Dermis microvascular lymphatic vessel endothelial cell (primary cell): Measurements from ENCODE around the gene SCGB3A2. TPM values are rescaled to one million over a fixed set of nuclear protein-coding genes. Genes with fewer than 3 reads are reported as not detected.
"Not testable (repeated sequence)": the region's sequence is repeated elsewhere in the genome, so short reads cannot be mapped to it uniquely, and the experiment has no call there.

ENCODE experiments used
- DNase-seq, 2 donors: peaks; one replicate each; pipeline versions ENCODE4 v3.0.0 to v3.0.0-alpha.2; 2010; ENCODE audit warnings: low read depth in 2 of 2
- total RNA-seq: library from RNA; depleted of rRNA; stranded (reverse); fragments of >200 nt; gene quantifications from 2 replicates; pipeline ENCODE4 v1.2.1, GENCODE V29; 2014

SCGB3A2 gene
- total RNA-seq, 1 donor from 2014 or later, result not detected

DNA sequence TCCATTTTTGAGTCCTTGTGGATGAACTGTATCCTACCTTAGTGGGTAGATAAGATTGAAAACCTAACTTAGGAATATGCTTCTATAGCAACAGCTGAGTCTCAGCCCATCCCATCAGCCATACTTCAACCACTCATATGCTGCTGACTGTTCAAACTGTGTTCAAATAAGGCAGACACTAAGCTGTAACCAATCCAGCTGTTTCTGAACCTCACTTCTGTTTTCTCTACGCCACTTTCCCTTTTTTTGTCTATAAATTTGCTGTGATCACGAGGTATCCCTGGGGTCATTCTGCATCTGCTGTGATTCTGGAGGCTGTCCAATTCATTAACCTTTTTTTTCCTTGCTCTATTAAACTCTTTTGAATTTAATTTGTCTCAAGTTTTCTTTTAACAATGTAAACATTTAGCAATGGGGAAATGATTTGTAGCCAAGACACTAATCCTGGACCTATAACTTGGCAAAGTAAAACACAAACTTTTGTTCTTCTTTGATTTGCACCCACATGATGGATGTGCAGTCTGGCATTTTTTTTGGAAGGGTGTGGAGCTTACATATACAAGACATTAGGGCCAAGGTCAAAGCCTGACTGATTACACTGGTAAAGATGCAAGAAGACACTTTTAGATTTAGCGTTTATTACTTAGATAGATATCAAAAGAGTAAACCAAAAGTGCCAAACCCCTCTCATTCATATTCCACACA lies 14.9 kb upstream of the SCGB3A2 start:
- DNase-seq, result peak in 1 of 2 donors; percentile 28

DNA sequence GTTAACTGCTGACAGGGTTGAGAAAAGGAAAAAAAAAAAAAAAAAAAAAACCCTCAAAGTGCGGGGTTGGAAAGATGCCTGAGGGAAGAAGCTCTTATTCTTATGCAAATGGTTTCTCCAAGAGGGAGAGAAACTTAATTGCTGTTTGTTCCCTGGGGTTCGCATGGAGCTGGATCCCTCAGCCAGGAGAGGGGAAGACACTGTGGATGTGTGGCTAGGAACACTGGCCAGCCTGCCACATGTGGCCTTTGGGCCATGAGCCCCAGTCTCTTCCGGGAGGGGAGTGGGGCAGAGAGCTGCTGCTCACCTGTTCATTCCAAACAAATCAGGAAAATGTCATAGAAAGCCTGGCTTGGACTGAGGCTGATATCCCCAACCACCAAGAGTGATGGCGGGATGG lies 9.4 kb upstream of the SCGB3A2 start:
- no peak for DNase-seq

- not testable (repeated sequence) for DNase-seq
Observed at GRCh38 chr5:147869892-147870291, 8.6 kb upstream of the SCGB3A2 start.

GRCh38 chr5:147871980-147872549 lies 6.4 kb upstream of the SCGB3A2 start:
- DNase-seq, result not testable (repeated sequence)

DNA sequence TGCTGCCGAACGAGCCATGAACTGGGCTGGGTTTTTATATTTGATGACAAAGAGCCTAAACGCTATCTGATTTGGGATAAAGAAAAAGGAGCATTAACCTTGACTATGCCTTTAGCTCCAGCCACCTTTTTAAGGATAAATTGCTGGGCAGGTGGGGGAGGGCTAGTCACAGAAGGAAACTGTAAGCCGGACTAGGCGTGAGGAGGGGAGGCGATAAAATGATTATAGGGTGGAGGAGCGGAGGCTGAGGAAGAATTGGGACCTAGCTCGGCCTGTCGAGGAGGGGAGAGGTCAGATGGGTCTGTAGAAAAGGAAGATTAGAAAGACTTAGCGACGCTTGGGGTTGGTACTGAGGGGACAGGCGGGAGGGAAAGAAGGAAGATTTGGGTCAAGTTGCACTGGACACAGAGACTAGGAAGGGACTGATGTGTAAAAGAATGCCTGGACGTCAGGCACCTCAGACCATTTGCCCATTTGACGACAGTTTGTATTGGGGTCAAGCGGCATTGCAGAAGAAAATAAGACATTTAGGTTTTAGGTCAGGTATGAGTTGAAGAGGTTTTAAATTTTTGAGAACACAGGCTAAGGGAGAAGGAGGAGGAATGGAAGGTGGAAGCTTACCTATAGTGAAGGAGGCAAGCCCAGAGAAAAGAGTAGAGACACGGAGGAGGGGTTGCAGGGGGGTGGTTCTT lies 5.6 kb upstream of the SCGB3A2 start:
- DNase-seq, result not testable (repeated sequence)

DNA sequence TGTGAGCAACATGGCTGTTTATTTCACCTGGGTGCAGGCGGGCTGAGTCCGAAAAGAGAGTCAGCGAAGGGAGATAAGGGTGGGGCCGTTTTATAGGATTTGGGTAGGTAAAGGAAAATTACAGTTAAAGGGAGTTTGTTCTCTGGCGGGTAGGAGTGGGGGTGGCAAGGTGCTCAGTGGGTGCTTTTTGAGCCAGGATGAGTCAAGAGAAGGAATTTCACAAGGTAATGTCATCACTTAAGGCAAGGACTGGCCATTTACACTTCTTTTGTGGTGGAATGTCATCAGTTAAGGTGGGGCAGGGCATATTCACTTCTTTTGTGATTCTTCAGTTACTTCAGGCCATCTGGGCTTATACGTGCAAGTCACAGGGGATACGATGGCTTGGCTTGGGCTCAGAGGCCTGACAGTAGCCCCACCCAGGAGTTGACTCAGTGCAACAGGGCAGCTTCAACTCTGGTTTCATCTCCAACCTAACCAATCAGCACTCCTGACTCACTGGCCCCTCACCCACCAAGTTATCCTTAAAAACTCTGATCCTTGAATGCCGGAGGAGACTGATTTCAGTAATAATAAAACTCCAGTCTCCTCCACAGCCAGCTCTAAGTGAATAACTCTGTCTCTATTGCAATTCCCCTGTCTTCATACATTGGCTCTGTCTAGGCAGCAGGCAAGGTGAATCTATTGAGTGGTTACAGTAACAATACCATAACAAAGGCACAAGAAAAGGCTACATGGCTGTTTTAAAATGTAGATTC lies 4.2 kb upstream of the SCGB3A2 start:
- DNase-seq, result not testable (repeated sequence)

- DNase-seq, result no peak
Observed at GRCh38 chr5:147874910-147875367, 3.6 kb upstream of the SCGB3A2 start.

GRCh38 chr5:147876141-147876540 lies 2.4 kb upstream of the SCGB3A2 start:
- no peak for DNase-seq

DNA sequence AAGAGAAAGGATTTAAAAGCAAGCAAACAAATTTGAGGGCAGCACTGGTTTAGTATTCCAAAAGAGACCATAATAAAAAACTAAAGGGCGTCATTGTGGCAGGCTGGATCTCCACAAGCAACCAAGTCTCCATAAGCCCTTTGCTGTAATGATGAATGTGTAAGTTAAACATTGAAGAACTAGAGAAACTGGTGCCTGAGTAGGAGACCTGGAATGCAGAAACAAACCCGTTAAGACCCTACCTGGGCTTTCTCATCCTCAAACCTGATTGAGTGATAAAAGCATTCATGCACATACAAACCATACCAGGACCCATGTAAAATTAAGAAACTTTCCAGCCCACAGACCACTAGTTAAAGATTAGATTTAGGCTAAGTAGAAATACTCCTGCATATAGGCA lies 1.9 kb upstream of the SCGB3A2 start:
- DNase-seq, result no peak

DNA sequence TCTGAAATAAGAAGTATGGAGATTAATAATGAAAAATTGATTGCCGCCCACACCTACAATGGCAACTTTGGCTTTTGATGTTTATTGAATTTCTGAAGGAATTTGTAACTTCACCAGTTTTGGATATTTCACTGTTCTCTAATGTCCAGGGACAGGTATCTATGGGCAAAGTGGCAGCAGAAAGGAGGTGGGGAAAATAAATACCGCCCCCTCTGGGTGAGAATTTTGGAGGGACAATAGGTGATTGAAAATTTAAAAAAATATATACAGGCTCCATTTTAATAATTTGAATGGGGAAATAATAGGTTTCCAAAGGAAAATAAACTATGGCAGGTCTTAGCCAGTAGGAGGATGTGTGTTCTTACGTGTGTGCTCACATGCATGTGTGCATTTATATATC lies 1.3 kb downstream of the SCGB3A2 start:
- DNase-seq, result no peak

DNA sequence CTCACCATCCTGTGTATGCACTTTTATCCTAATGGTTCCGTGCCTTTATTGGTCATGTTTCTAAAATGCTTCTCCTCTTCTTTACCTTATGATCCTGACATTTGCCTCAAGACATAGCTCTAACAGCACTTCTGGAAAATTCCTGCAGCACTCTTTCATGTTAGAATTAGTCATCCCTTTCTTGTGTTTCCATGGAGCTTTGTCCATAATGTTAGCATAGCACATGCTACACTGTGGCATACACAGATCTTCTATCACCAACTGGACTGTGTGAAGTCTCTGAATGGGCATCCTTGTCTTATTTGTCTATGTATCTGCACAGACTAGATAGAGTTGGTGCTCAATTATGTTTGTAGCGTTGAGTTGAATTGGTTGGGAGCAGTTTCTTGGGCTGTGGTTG lies 2.0 kb downstream of the SCGB3A2 start:
- no peak for DNase-seq

- DNase-seq, result no peak
Observed at GRCh38 chr5:147882586-147883313, 4.2 kb downstream of the SCGB3A2 start.

DNA sequence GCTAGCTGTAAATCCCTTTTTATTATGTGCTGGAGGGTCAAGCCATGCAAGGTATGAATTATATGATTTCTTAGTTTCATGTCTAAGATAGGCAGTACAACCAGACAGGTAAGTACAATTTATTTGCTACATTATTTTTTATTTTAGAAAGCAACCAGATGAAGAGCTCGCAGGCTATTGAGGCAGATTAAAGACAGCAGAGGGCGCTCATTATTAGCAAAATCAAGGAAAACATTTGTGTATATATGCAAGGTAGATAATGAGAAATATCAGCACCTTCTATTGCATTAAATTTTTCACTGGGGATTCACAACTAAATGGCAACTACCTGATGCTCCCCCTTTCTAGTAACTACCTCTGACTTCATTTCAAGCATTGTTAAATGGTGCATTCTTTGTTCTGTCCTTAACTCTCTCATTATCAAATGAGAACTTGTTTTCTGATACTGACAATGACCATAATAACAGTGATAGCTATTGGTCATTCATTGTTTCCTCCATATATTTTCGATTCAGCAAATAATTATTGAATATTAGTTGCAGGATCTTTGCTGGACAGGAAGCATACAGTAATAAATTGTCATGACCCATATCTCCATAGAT lies 8.6 kb downstream of the SCGB3A2 start:
- DNase-seq, result peak; percentile 38 to 61

DNA sequence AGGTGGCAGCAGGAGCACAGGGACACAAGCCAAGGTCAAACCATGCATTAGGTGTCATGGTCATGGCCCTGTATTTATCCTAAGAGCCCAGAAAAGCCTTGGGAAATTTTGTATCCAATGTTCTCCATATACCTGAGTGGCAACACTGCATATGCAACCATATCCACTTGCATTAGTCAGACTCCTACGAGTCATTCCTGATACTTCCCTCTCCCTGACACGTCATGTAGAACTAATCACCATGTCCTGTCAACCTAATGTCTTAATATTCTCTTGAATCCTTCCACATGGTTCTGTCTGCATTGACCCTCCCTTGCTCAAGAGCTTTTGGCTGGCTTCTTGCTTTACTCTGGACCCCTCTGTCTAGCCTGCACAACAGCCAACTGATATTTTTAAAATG lies 9.4 kb downstream of the SCGB3A2 start:
- peak in 1 of 2 donors; percentile 12 for DNase-seq

DNA sequence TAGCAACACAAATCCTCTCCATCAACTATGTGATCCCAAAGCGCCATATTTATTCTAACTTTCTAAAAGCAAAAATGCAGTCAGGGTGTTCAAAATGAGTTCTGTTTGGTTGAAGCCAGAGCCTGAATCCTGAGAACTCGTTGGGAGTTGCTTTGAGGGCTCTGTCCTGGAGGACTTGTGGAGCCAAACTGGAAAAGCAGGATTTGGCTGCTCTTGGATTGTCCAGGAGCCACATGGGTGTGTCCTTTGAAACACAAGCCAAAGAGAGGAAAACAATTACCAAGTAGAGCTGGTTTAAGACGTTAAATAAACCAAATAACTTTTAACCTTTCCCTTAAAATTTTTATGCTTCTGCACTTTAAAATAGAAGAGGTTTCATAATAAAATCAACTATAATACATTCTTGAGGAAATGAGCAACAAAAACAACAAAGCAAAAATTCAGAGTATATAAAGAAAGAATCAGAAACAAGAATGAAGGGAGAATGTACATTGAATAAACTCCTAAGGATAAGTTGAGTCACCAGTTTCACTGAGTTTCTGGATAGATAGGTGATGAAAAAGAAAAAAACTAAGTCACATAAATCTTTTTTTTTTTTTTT lies 14.3 kb downstream of the SCGB3A2 start:
- DNase-seq, result peak in 1 of 2 donors; percentile 26

DNA sequence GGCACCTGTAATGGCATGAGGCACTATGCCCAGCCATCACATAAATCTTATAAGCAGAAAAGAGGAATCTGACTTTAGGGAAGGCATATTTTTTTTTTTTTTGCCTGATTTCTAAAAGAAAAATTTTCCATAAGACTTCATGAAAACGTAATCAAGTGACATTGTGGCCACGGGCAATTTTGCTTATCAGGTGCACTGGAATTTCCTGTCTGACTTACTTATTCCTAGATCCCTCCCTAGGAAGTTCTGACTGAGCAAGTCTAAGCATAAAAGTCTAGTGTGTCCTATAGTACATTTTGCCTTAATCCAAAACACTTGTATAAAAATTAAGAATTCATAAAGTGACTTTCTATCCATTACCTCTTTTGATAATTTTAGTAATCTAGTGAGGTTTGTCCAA lies 15.3 kb downstream of the SCGB3A2 start:
- DNase-seq, result peak; percentile 11 to 73

- DNase-seq, result no peak
Observed at GRCh38 chr5:147895864-147896263, 17.4 kb downstream of the SCGB3A2 start.

DNA sequence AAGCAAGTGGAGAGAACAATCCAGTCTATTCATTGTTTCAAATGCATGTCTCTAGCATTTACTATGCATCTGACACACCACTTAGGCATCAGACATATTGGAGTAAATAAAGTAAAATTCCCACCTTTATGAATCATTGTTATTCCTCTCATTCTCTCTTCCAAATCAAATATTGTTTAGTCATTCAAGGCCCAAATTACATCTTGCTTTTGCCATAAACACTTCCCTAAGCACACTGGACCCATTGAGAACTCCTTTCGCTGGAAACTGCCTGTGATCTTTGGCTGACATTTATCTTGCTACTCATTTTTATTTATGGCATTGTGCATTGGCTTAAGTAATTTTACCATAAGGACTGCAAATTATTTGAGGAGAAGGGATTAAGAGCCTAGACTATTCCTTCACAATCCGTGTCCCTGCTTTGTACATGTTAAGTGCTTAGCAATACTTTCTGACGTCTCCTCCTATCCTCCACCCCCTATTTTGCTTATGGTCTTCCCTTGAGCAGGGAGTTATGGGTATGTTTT lies 20.4 kb downstream of the SCGB3A2 start:
- peak in 1 of 2 donors; percentile 47 for DNase-seq

DNA sequence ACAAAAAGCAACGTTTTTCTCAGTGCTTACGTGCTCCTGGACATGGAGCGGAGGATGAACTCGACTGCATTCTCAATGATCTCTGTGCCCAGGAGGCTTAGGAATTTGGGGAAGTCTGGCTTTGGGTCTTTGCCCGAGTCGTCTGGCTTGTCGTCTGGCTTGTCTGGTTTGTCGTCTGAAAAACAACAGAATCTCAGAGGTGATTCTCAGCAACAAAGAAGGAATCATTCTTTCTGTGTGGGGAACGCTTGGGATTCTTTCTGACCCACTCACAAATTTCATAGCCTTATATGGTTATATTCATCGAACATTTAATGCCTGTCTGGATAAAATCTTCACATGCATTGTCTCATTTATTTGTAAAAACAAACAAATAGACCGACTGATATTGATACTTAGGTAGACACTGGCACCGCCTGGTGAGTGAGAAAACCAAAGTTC lies 23.1 kb downstream of the SCGB3A2 start:
- DNase-seq, result peak in 1 of 2 donors; percentile 23

DNA sequence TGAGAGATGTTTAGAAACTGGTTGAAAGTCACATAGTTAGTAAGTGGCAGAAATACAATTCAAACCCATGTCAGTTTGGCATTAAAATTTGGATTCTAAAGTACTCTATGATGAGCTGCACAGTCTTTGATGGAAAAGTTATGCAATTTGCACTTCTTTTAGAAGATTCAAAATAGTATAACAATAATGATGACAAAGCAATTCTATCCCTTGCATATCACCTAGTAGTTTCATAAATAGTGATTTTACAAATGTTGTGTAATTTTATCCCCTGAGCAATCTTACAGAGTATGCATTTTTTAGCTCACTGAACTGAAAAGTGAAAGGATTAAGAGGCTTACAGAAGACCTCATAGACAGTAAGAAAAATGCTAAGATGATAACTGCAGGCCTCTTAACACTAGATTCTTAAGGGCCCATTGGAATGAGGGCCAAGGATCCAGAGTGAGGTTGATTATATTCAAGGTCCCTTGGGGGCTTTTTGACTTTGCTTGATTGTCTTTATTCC lies 24.2 kb downstream of the SCGB3A2 start:
- no peak for DNase-seq
